IgD-negative memory B cell (primary cell): ENCODE data around the gene HSPB9. TPM values are rescaled to one million over a fixed set of nuclear protein-coding genes. Genes with fewer than 3 reads are reported as not detected.
"Not testable (repeated sequence)": the region's sequence is repeated elsewhere in the genome, so short reads cannot be mapped to it uniquely, and the experiment has no call there.

Experiments
- H3K27ac Mint-ChIP-seq, 3 donors: one replicate each; pipeline ENCODE4 v1.8.0; 2020 to 2022; ENCODE audit warnings: mild to moderate bottlenecking in 3 of 3, mixed read lengths in 3 of 3, moderate library complexity in 1 of 3
- H3K27me3 Mint-ChIP-seq: one replicate; pipeline ENCODE4 v1.8.0; 2021; ENCODE audit warnings: mixed read lengths
- H3K36me3 Mint-ChIP-seq: one replicate; pipeline ENCODE4 v1.8.0; 2020; ENCODE audit warnings: mild to moderate bottlenecking, mixed read lengths
- H3K4me1 Mint-ChIP-seq, 3 donors: one replicate each; pipeline ENCODE4 v1.8.0; 2020 to 2022; ENCODE audit warnings: mixed read lengths in 3 of 3, mild to moderate bottlenecking in 1 of 3
- H3K4me3 Mint-ChIP-seq, 4 donors: one replicate each; pipeline ENCODE4 v1.8.0; 2020 to 2022; ENCODE audit warnings: mild to moderate bottlenecking in 4 of 4, mixed read lengths in 4 of 4, moderate library complexity in 3 of 4
- H3K9me3 Mint-ChIP-seq, 3 donors: one replicate each; pipeline ENCODE4 v1.8.0; 2020 to 2021; ENCODE audit warnings: mixed read lengths in 3 of 3, mild to moderate bottlenecking in 1 of 3
- polyA plus RNA-seq: library from polyadenylated mRNA; unstranded; fragments of 300-500 nt; fragmentation: Illumina TruSeq; gene quantifications from one replicate; pipeline ENCODE4 v1.2.3, GENCODE V29; 2021

Gene HSPB9
- polyA plus RNA-seq, 1 donor from 2014 or later = 0.15 TPM

- Mint-ChIP-seq H3K9me3 (no peaks in the 10 kb centered on the region), H3K27me3 (no peaks in the 10 kb centered on the region), H3K27ac (no peak overlapping the region), H3K4me1 (peaks cover 29 to 42% (median 40%) of the 10 kb centered on the region in 3 donors), H3K4me3 (peak overlapping the region in 1 of 4 donors; percentile 37), H3K36me3 (no peaks in the 10 kb centered on the region)
Observed at GRCh38 chr17:42136654-42137051, 14.0 kb downstream of the HSPB9 start.

- Mint-ChIP-seq H3K36me3 (no peaks in the 10 kb centered on the region), H3K4me1 (peaks cover 6 to 30% (median 19%) of the 10 kb centered on the region in 3 donors), H3K27ac (no peak overlapping the region), H3K27me3 (no peaks in the 10 kb centered on the region), H3K4me3 (no peak overlapping the region), H3K9me3 (no peaks in the 10 kb centered on the region)
Observed at GRCh38 chr17:42138749-42139492, 16.3 kb downstream of the HSPB9 start.

- not testable (repeated sequence) for H3K36me3 Mint-ChIP-seq, H3K27ac Mint-ChIP-seq
Observed at GRCh38 chr17:42140690-42141089, 18.1 kb downstream of the HSPB9 start.

GRCh38 chr17:42141382-42141781 lies 18.8 kb downstream of the HSPB9 start:
- Mint-ChIP-seq H3K27ac (no peak overlapping the region), H3K9me3 (no peaks in the 10 kb centered on the region), H3K4me3 (no peak overlapping the region), H3K27me3 (no peaks in the 10 kb centered on the region), H3K4me1 (peaks cover 0 to 21% (median 11%) of the 10 kb centered on the region in 3 donors), H3K36me3 (no peaks in the 10 kb centered on the region)

More at GRCh38 chr17:42140690-42141089, 18.1 kb downstream of the HSPB9 start:
- peaks cover 3 to 25% (median 14%) of the 10 kb centered on the region in 3 donors for H3K4me1 Mint-ChIP-seq
- not testable (repeated sequence) for H3K27me3 Mint-ChIP-seq, H3K9me3 Mint-ChIP-seq, H3K4me3 Mint-ChIP-seq

- peaks cover 0 to 18% (median 11%) of the 10 kb centered on the region in 3 donors for H3K4me1 Mint-ChIP-seq
Observed at GRCh38 chr17:42142371-42142896, 19.8 kb downstream of the HSPB9 start.

GRCh38 chr17:42143138-42143537 lies 20.5 kb downstream of the HSPB9 start:
- H3K36me3 Mint-ChIP-seq, H3K27me3 Mint-ChIP-seq, H3K4me3 Mint-ChIP-seq, H3K27ac Mint-ChIP-seq, H3K9me3 Mint-ChIP-seq: not testable (repeated sequence)
- peaks cover 0 to 18% (median 8%) of the 10 kb centered on the region in 3 donors for H3K4me1 Mint-ChIP-seq

More at GRCh38 chr17:42142371-42142896, 19.8 kb downstream of the HSPB9 start:
- Mint-ChIP-seq H3K9me3 (no peaks in the 10 kb centered on the region), H3K4me3 (peak overlapping the region in 1 of 4 donors; percentile 65), H3K27ac (no peak overlapping the region), H3K27me3 (no peaks in the 10 kb centered on the region), H3K36me3 (no peaks in the 10 kb centered on the region)

- Mint-ChIP-seq H3K36me3 (no peaks in the 10 kb centered on the region), H3K4me3 (no peak overlapping the region), H3K27ac (no peak overlapping the region), H3K27me3 (no peaks in the 10 kb centered on the region), H3K9me3 (no peaks in the 10 kb centered on the region), H3K4me1 (peaks cover 6 to 19% (median 7%) of the 10 kb centered on the region in 3 donors)
Observed at GRCh38 chr17:42146911-42147607, 24.5 kb downstream of the HSPB9 start.

- Mint-ChIP-seq H3K27ac (peak overlapping the region; percentile 70 to 99 (median 88)), H3K27me3 (no peaks in the 10 kb centered on the region), H3K9me3 (peaks cover 0 to 2% (median 0%) of the 10 kb centered on the region in 3 donors), H3K4me1 (peaks cover 18 to 23% (median 22%) of the 10 kb centered on the region in 3 donors), H3K36me3 (no peaks in the 10 kb centered on the region), H3K4me3 (peak overlapping the region; percentile 81 to 99 (median 95))
Observed at GRCh38 chr17:42153919-42154742, 31.5 kb downstream of the HSPB9 start.

GRCh38 chr17:42155614-42156045 lies 33.0 kb downstream of the HSPB9 start:
- Mint-ChIP-seq H3K4me3 (peak overlapping the region; percentile 19 to 98 (median 80)), H3K36me3 (no peaks in the 10 kb centered on the region), H3K27ac (peak overlapping the region in 1 of 3 donors; percentile 2), H3K9me3 (peaks cover 0 to 2% (median 0%) of the 10 kb centered on the region in 3 donors), H3K4me1 (peaks cover 18 to 23% (median 22%) of the 10 kb centered on the region in 3 donors), H3K27me3 (no peaks in the 10 kb centered on the region)

GRCh38 chr17:42159796-42160530 lies 37.4 kb downstream of the HSPB9 start:
- H3K4me3 Mint-ChIP-seq = no peak overlapping the region
- no peak overlapping the region for H3K27ac Mint-ChIP-seq
- peaks cover 2 to 6% (median 2%) of the 10 kb centered on the region in 3 donors for H3K4me1 Mint-ChIP-seq

GRCh38 chr17:42160531-42160910 lies 37.9 kb downstream of the HSPB9 start:
- Mint-ChIP-seq H3K4me3 (no peak overlapping the region), H3K4me1 (peaks cover 0 to 6% (median 2%) of the 10 kb centered on the region in 3 donors), H3K36me3 (no peaks in the 10 kb centered on the region), H3K9me3 (no peaks in the 10 kb centered on the region), H3K27me3 (no peaks in the 10 kb centered on the region), H3K27ac (no peak overlapping the region)

More at GRCh38 chr17:42159796-42160530, 37.4 kb downstream of the HSPB9 start:
- Mint-ChIP-seq H3K36me3 (no peaks in the 10 kb centered on the region), H3K9me3 (peaks cover 0 to under 1% (median 0%) of the 10 kb centered on the region in 3 donors), H3K27me3 (no peaks in the 10 kb centered on the region)

GRCh38 chr17:42163113-42163512 lies 40.5 kb downstream of the HSPB9 start:
- no peaks in the 10 kb centered on the region for H3K27me3 Mint-ChIP-seq
- no peak overlapping the region for H3K4me3 Mint-ChIP-seq
- H3K9me3 Mint-ChIP-seq = no peaks in the 10 kb centered on the region
- H3K27ac Mint-ChIP-seq = no peak overlapping the region
- H3K36me3 Mint-ChIP-seq = no peaks in the 10 kb centered on the region
- peaks cover 0 to 4% (median 0%) of the 10 kb centered on the region in 3 donors for H3K4me1 Mint-ChIP-seq

GRCh38 chr17:42163696-42164407 lies 41.2 kb downstream of the HSPB9 start:
- Mint-ChIP-seq H3K4me3 (no peak overlapping the region), H3K27me3 (no peaks in the 10 kb centered on the region), H3K9me3 (no peaks in the 10 kb centered on the region), H3K36me3 (no peaks in the 10 kb centered on the region), H3K27ac (no peak overlapping the region), H3K4me1 (peaks cover 0 to 4% (median 0%) of the 10 kb centered on the region in 3 donors)
